HepG2 (cell line): ENCODE measurements around the gene SYT1. TPM values are rescaled to one million over a fixed set of nuclear protein-coding genes. Genes with fewer than 3 reads are reported as not detected.

Source experiments
- ATAC-seq: fragments of 200-7000 bp; cut with Tn5 transposase; 3 replicates; pipeline ENCODE4 v1.9.1; 2020; ENCODE audit warnings: mild to moderate bottlenecking, moderate library complexity
- BruUV-seq: library from RNA; stranded (reverse); fragments of 400-500 nt; replicated peaks from 2 replicates; lab custom pipeline; 2021; lab: Mats Ljungman, UMichigan
- CTCF ChIA-PET: fragments of 300-600 bp; formaldehyde crosslinking; extraction: SDS; loops from one replicate; lab custom pipeline; 2021; ENCODE audit warnings: low total read pairs, inconsistent platforms, low intra/inter-chr PET ratio; lab: Yijun Ruan, JAX
- POLR2A ChIA-PET: fragments of 350-600 bp; sonication (Branson Sonifier 250); formaldehyde crosslinking; loops from one replicate; lab custom pipeline; 2020; ENCODE audit warnings: antibody characterized with exemption, inconsistent platforms; lab: Yijun Ruan, JAX
- DNase-seq: peaks from one replicate; pipeline ENCODE4 v3.0.0-alpha.2; 2015; ENCODE audit warnings: low spot score
- FAIRE-seq: peaks from 3 replicates; lab custom pipeline; 2011; peaks lifted over from hg19 to GRCh38; lab: Jason Lieb, UNC
- H2AFZ ChIP-seq: one replicate; pipeline ENCODE4 v1.6.1; 2011; ENCODE audit warnings: low read length, inconsistent platforms
- H3K27ac ChIP-seq: fragments of 300-600 bp; 3 replicates; pipeline ENCODE4 v1.8.0; 2011; ENCODE audit warnings: mixed run types, mild to moderate bottlenecking, mixed read lengths, low read length, inconsistent platforms; ENCODE audit not compliant: insufficient read depth; ENCODE audit errors: extremely low read length
- H3K27me3 ChIP-seq, 2 experiments: fragments of 200-600 bp in 1 of 2; 2 replicates in 1 of 2; 3 replicates in 1 of 2; pipeline versions ENCODE4 v1.6.0 to v1.8.0; 2011; ENCODE audit warnings: low read length in 2 of 2, mild to moderate bottlenecking in 2 of 2, moderate library complexity in 2 of 2, inconsistent platforms in 1 of 2; ENCODE audit not compliant: insufficient read depth in 2 of 2, control insufficient read depth in 1 of 2
- H3K36me3 ChIP-seq, 2 experiments: fragments of 200-600 bp in 1 of 2; replicated peaks in 1 of 2; 2 replicates in 1 of 2; 3 replicates in 1 of 2; pipeline versions ENCODE4 v1.5.1 to v1.8.0; 2011; ENCODE audit warnings: low read length in 2 of 2, inconsistent platforms in 1 of 2; ENCODE audit not compliant: insufficient read depth in 2 of 2, control insufficient read depth in 1 of 2
- H3K4me1 ChIP-seq: 2 replicates; pipeline ENCODE4 v1.5.1; 2012; ENCODE audit warnings: low read length, inconsistent platforms; ENCODE audit not compliant: insufficient read depth
- H3K4me2 ChIP-seq: 2 replicates; pipeline ENCODE4 v1.6.0; 2011; ENCODE audit warnings: low read depth, low read length, inconsistent platforms
- H3K4me3 ChIP-seq, 3 experiments: fragments of 200-600 bp in 1 of 3; sonication (generic), shearing (Covaris generic) in 1 of 3; replicated peaks in 1 of 3; 2 replicates each; pipeline ENCODE4 v1.5.1; 2011 to 2016; ENCODE audit warnings: low read length in 3 of 3, inconsistent platforms in 2 of 3, low read depth in 2 of 3, mild to moderate bottlenecking in 2 of 3, control low read depth in 1 of 3, mixed read lengths in 1 of 3; ENCODE audit not compliant: insufficient read depth in 1 of 3
- H3K79me2 ChIP-seq: one replicate; pipeline ENCODE4 v1.6.1; 2011; ENCODE audit warnings: low read length, inconsistent platforms; ENCODE audit not compliant: insufficient read depth
- H3K9ac ChIP-seq: 2 replicates; pipeline ENCODE4 v1.6.0; 2011; ENCODE audit warnings: mild to moderate bottlenecking, low read depth, low read length, inconsistent platforms; ENCODE audit not compliant: insufficient read depth
- H3K9me3 ChIP-seq: 2 replicates; pipeline ENCODE4 v1.5.1; 2012; ENCODE audit warnings: mild to moderate bottlenecking, low read length
- H4K20me1 ChIP-seq: 2 replicates; pipeline ENCODE4 v1.6.0; 2011; ENCODE audit warnings: inconsistent platforms, mild to moderate bottlenecking, low read length, moderate library complexity; ENCODE audit not compliant: insufficient read depth
- ARNT ChIP-seq: fragments of 450-650 bp; IDR thresholded peaks from 2 replicates; pipeline ENCODE4 v1.6.1; 2017
- CBFB ChIP-seq: sonication (generic); formaldehyde crosslinking; IDR thresholded peaks from 2 replicates; pipeline ENCODE4 v1.4.0; 2020; ENCODE audit warnings: missing genetic modification reagents
- FOXK1 ChIP-seq: sonication (generic); formaldehyde crosslinking; IDR thresholded peaks from 2 replicates; pipeline ENCODE4 v1.4.0; 2020; ENCODE audit warnings: low read depth, missing genetic modification reagents, borderline replicate concordance
- GABPB1 ChIP-seq: IDR thresholded peaks from 2 replicates; pipeline ENCODE4 v1.6.1; 2016; ENCODE audit warnings: mild to moderate bottlenecking, missing genetic modification reagents, moderate library complexity, missing compliant biosample characterization
- HDAC2 ChIP-seq: sonication (generic); formaldehyde crosslinking; IDR thresholded peaks from 2 replicates; pipeline ENCODE4 v1.4.0; 2020; ENCODE audit warnings: missing genetic modification reagents
- KLF11 ChIP-seq: IDR thresholded peaks from 2 replicates; pipeline ENCODE4 v1.6.1; 2016; ENCODE audit warnings: missing compliant biosample characterization
- MLLT10 ChIP-seq: sonication (generic); formaldehyde crosslinking; IDR thresholded peaks from 2 replicates; pipeline ENCODE4 v1.4.0; 2020; ENCODE audit warnings: missing genetic modification reagents
- NFE2L2 ChIP-seq: fragments of 150-350 bp; IDR thresholded peaks from 2 replicates; pipeline ENCODE4 v1.6.1; 2014; ENCODE audit warnings: low read length
- NRL ChIP-seq: sonication (generic); formaldehyde crosslinking; IDR thresholded peaks from 2 replicates; pipeline ENCODE4 v1.5.0; 2020; ENCODE audit warnings: missing genetic modification reagents, mild to moderate bottlenecking, moderate library complexity, borderline replicate concordance
- RELA ChIP-seq: sonication (generic); formaldehyde crosslinking; IDR thresholded peaks from 2 replicates; pipeline ENCODE4 v1.4.0; 2020; ENCODE audit warnings: missing genetic modification reagents
- TSC22D2 ChIP-seq: sonication (generic); formaldehyde crosslinking; IDR thresholded peaks from 2 replicates; pipeline ENCODE4 v1.5.1; 2020; ENCODE audit warnings: missing genetic modification reagents, mild to moderate bottlenecking, borderline replicate concordance
- ZNF441 ChIP-seq: sonication (generic); formaldehyde crosslinking; IDR thresholded peaks from 2 replicates; pipeline ENCODE4 v1.7.0; 2021; ENCODE audit warnings: missing genetic modification reagents, borderline replicate concordance
- WGBS: methylation state at CpG from one replicate; pipeline ENCODE4 v1.1.6; 2017; ENCODE audit warnings: low lambda C conversion rate; 5-methylcytosine and 5-hydroxymethylcytosine counted together
- in situ Hi-C: cut with HindIII; loops from 2 replicates; pipeline ENCODE4 v1.10.0; 2017; ENCODE audit warnings: low pct_unique_long_range_greater_than_20kb; ENCODE audit not compliant: extremely low pct_ligation_motif_present
- intact Hi-C: fragments of 100-400 bp; cut with micrococcal nuclease; formaldehyde crosslinking; loops from one replicate; pipeline ENCODE4 v1.10.0; 2022; ENCODE audit not compliant: unreplicated experiment
- polyA plus RNA-seq, 8 experiments: library from polyadenylated mRNA; depleted of rRNA in 3 of 8; stranded (reverse) in 7 of 8; unstranded in 1 of 8; fragments of >200 nt; fragmentation: Illumina TruSeq in 4 of 8; extraction: Trizol in 4 of 8; gene quantifications; 2 replicates each; pipeline versions ENCODE4 v1.2.1 to v1.2.3, GENCODE V29; 2011 to 2016; ENCODE audit warnings: low read depth in 4 of 8, missing spikeins in 1 of 8, mixed read lengths in 1 of 8; ENCODE audit not compliant: insufficient read depth in 1 of 8
- total RNA-seq, 5 experiments: library from RNA; depleted of rRNA; stranded (reverse); fragments of >200 nt; fragmentation: Illumina TruSeq; extraction: Trizol; gene quantifications; 2 replicates each; pipeline ENCODE4 v1.2.3, GENCODE V29; 2016; ENCODE audit warnings: low read depth in 1 of 5
- TF ChIP-seq, protein P1 (sequence below): sonication (generic); formaldehyde crosslinking; IDR thresholded peaks from 2 replicates; pipeline ENCODE4 v1.4.0; 2020; ENCODE audit warnings: mild to moderate bottlenecking, low read depth, missing genetic modification reagents
- TF ChIP-seq, protein P2 (sequence below): sonication (generic); formaldehyde crosslinking; IDR thresholded peaks from 2 replicates; pipeline ENCODE4 v1.5.1; 2020; ENCODE audit warnings: missing genetic modification reagents, mild to moderate bottlenecking, borderline replicate concordance

Gene SYT1
- total and polyA plus RNA-seq, 2 of the 13 experiments (the other 11 are each of a cell fraction or from before 2014, with no cell fraction given): not detected

GRCh38 chr12:78878459-78878858, 13.9 kb downstream of the SYT1 start:
- TF ChIP-seq FOXK1 (CRISPR knock-in tag) (no peak), HDAC2 (no peak), RELA (CRISPR knock-in tag) (no peak), NRL (CRISPR knock-in tag) (no peak), CBFB (CRISPR knock-in tag) (no peak), GABPB1 (CRISPR knock-in tag) (no peak), ZNF441 (CRISPR knock-in tag) (no peak), NFE2L2 (no peak), MLLT10 (CRISPR knock-in tag) (no peak), KLF11 (no peak), TSC22D2 (CRISPR knock-in tag) (no peak), ARNT (no peak)
- TF ChIP-seq, protein P1, sequence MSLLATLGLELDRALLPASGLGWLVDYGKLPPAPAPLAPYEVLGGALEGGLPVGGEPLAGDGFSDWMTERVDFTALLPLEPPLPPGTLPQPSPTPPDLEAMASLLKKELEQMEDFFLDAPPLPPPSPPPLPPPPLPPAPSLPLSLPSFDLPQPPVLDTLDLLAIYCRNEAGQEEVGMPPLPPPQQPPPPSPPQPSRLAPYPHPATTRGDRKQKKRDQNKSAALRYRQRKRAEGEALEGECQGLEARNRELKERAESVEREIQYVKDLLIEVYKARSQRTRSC (CRISPR knock-in tag): no peak
- TF ChIP-seq, protein P2, sequence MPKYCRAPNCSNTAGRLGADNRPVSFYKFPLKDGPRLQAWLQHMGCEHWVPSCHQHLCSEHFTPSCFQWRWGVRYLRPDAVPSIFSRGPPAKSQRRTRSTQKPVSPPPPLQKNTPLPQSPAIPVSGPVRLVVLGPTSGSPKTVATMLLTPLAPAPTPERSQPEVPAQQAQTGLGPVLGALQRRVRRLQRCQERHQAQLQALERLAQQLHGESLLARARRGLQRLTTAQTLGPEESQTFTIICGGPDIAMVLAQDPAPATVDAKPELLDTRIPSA (CRISPR knock-in tag): no peak
- TF ChIP-seq, all 625 proteins: peak for 0
- Histone ChIP-seq H2AFZ (no peak overlapping the region), H3K4me2 (no peak overlapping the region), H3K27ac (no peak overlapping the region), H4K20me1 (no peaks in the 10 kb centered on the region), H3K27me3 (no peaks in the 10 kb centered on the region; a peak in 1 of 5 replicates), H3K9me3 (no peaks in the 10 kb centered on the region), H3K4me1 (no peaks in the 10 kb centered on the region), H3K4me3 (no peak overlapping the region), H3K9ac (no peak overlapping the region), H3K36me3 (no peaks in the 10 kb centered on the region), H3K79me2 (no peaks in the 10 kb centered on the region)
- ChIA-PET POLR2A (no interaction called here), CTCF (no interaction called here)
- no TSS peak for BruUV-seq
- intact Hi-C loops (no loop called here), in situ Hi-C loops (no loop called here)
- DNase-seq: no peak
- 6% methylated on average over 3 of the region's 3 CpGs for WGBS
- ATAC-seq: no peak
- FAIRE-seq: no peak
